ENCODE data around the gene RTCB. TPM values are rescaled to one million over a fixed set of nuclear protein-coding genes. Genes with fewer than 3 reads are reported as not detected.
A peak's percentile ranks its signal among the peaks of the same experiment; 100 is the strongest.

The RTCB gene
- total RNA-seq, 2 experiments from 2014 or later, result 77.9 to 82.7 TPM

DNA sequence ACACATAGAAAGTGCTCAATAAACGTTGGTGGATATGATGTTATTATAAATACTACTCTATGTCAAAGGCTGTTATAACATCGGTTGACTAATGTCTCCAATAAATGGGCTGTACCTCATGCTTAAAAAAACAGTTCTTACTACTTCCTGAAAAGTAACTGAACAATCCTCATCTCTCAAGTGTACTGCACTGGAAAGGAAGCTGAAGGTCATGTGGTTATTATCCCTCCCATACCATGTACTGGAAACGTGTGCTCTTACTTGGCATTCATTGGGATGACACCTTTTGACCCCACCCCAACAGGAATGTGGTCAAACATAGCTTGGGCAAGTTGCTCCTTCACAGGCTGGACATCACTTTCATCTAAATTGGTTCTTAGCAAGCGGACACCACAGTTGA lies 10.6 kb downstream of the RTCB start:
- CTCF ChIA-PET, result interaction anchor here (1.1 kb wide), 1 partner anchor 72 kb away, joined by 3 read pairs; no protein-coding TSS in a partner anchor
- no peak for ATAC-seq
- TF ChIP-seq, protein P1, sequence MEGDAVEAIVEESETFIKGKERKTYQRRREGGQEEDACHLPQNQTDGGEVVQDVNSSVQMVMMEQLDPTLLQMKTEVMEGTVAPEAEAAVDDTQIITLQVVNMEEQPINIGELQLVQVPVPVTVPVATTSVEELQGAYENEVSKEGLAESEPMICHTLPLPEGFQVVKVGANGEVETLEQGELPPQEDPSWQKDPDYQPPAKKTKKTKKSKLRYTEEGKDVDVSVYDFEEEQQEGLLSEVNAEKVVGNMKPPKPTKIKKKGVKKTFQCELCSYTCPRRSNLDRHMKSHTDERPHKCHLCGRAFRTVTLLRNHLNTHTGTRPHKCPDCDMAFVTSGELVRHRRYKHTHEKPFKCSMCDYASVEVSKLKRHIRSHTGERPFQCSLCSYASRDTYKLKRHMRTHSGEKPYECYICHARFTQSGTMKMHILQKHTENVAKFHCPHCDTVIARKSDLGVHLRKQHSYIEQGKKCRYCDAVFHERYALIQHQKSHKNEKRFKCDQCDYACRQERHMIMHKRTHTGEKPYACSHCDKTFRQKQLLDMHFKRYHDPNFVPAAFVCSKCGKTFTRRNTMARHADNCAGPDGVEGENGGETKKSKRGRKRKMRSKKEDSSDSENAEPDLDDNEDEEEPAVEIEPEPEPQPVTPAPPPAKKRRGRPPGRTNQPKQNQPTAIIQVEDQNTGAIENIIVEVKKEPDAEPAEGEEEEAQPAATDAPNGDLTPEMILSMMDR (IDR thresholded peaks at IDR 0.05), result no peak
- POLR2A ChIA-PET, result interaction anchor here (2.5 kb wide), 1 partner anchor 10 kb away, joined by 13 read pairs; the partner anchor contains the start of gene RTCB
- Mint-ChIP-seq H3K36me3 (ENCODE audit: low read depth) (peaks cover 40% of the 10 kb centered on the region), H3K27me3 (no peaks in the 10 kb centered on the region), H3K4me1 (ENCODE audit: low read depth) (no peaks in the 10 kb centered on the region), H3K4me3 (no peak overlapping the region), H3K9me3 (no peaks in the 10 kb centered on the region), H3K27ac (no peak overlapping the region)
- intact Hi-C loops (cut with micrococcal nuclease), result no loop called here
- no peak for DNase-seq

- ATAC-seq (no peak), DNase-seq (no peak)
- no peak overlapping the region for H3K4me3 Mint-ChIP-seq
- no peak overlapping the region for H3K27ac Mint-ChIP-seq
- ChIA-PET POLR2A (interaction anchor here (1.1 kb wide), 1 partner anchor 15 kb away, joined by 3 read pairs; the partner anchor contains the start of gene RTCB), CTCF (no interaction called here)
- intact Hi-C loops (cut with micrococcal nuclease), result no loop called here
- peaks cover 50% of the 10 kb centered on the region for H3K36me3 Mint-ChIP-seq (ENCODE audit: low read depth)
- TF ChIP-seq, protein P1 (IDR thresholded peaks at IDR 0.05), result no peak
- H3K27me3 Mint-ChIP-seq, result no peaks in the 10 kb centered on the region
- H3K9me3 Mint-ChIP-seq, result no peaks in the 10 kb centered on the region
- H3K4me1 Mint-ChIP-seq (ENCODE audit: low read depth), result peaks cover 7% of the 10 kb centered on the region
Observed at GRCh38 chr22:32396746-32397145, 15.3 kb downstream of the RTCB start.

DNA sequence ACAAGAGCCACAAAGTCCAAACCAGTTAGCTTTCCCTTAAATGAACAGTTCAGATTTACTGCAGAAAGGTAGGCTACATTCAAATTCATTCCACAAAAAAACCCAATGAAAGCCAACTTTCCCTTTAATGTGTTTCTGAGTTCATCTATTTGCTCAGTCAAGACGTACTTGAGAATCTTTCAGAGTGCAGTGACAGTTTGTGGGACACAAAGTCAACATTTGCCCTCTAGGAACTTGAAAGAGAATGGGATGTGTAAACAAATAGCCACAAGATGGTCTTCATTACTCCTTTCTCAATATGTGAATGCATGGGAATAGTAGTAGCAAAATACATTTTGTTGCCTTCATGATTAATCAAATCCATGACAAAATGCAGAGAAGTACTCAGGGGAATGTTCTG lies 15.8 kb downstream of the RTCB start:
- TF ChIP-seq, protein P1 (IDR thresholded peaks at IDR 0.05), result no peak
- ATAC-seq, result no peak
- H3K36me3 Mint-ChIP-seq (ENCODE audit: low read depth), result peaks cover 46% of the 10 kb centered on the region
- intact Hi-C loops (cut with micrococcal nuclease), result no loop called here
- CTCF ChIA-PET, result no interaction called here
- no peak for DNase-seq
- no peak overlapping the region for H3K4me3 Mint-ChIP-seq
- POLR2A ChIA-PET, result interaction anchor here (1.1 kb wide), 1 partner anchor 16 kb away, joined by 3 read pairs; the partner anchor contains the start of gene RTCB
- no peaks in the 10 kb centered on the region for H3K9me3 Mint-ChIP-seq
- no peaks in the 10 kb centered on the region for H3K27me3 Mint-ChIP-seq
- no peak overlapping the region for H3K27ac Mint-ChIP-seq
- H3K4me1 Mint-ChIP-seq (ENCODE audit: low read depth), result peaks cover 7% of the 10 kb centered on the region

DNA sequence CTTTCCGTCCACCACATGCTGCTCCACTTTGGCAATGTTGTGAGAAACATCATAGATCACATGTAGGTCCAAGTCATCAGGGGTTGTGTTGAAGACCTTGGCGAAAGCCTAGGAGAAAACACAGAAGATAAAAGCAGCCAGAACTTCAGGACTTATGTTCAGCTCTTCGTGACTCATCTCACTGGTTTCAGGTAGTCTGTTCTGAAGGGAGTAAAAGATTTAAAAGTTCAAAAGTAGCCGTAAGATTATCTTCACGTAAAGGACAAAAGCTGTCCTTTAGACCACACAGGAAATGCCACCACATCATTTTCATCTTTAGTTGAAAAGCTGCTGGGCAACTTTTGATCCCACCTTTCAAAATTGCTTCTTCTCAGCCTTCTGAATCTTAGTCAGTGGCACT lies 16.9 kb downstream of the RTCB start:
- peaks cover 44% of the 10 kb centered on the region for H3K36me3 Mint-ChIP-seq (ENCODE audit: low read depth)

GRCh38 chr22:32389685-32390084 lies 22.4 kb downstream of the RTCB start:
- no peaks in the 10 kb centered on the region for H3K9me3 Mint-ChIP-seq
- no peak overlapping the region for H3K27ac Mint-ChIP-seq
- ChIA-PET CTCF (interaction anchor here (0.9 to 2.3 kb wide), 7 partner anchors 10 to 285 kb away, joined by 3 to 13 read pairs (median 4); partner anchors contain the start of gene RTCB), POLR2A (no interaction called here)
- intact Hi-C loops (cut with micrococcal nuclease), result no loop called here
- peak; percentile 48 for DNase-seq
- H3K27me3 Mint-ChIP-seq, result no peaks in the 10 kb centered on the region
- peaks cover 50% of the 10 kb centered on the region for H3K36me3 Mint-ChIP-seq (ENCODE audit: low read depth)
- TF ChIP-seq, protein P1 (IDR thresholded peaks at IDR 0.05), result peak; percentile 37
- H3K4me3 Mint-ChIP-seq, result no peak overlapping the region
- H3K4me1 Mint-ChIP-seq (ENCODE audit: low read depth), result no peaks in the 10 kb centered on the region
- ATAC-seq, result no peak

More for the DNA sequence above, 16.9 kb downstream of the RTCB start:
- ChIA-PET CTCF (interaction anchor here (1.0 kb wide), 1 partner anchor 80 kb away, joined by 3 read pairs; no protein-coding TSS in a partner anchor), POLR2A (no interaction called here)
- Mint-ChIP-seq H3K4me3 (no peak overlapping the region), H3K4me1 (ENCODE audit: low read depth) (peaks cover 7% of the 10 kb centered on the region), H3K27ac (peak overlapping the region; percentile 67), H3K9me3 (no peaks in the 10 kb centered on the region), H3K27me3 (no peaks in the 10 kb centered on the region)
- ATAC-seq (peak; percentile 65), DNase-seq (no peak)
- intact Hi-C loops (cut with micrococcal nuclease), result no loop called here
- TF ChIP-seq, protein P1 (IDR thresholded peaks at IDR 0.05), result no peak

Data from activated CD8-positive, alpha-beta T cell treated with anti-CD3 and anti-CD28 coated beads for 36 hours (primary cell).